HG02571 (cell line): Measurements from ENCODE around the gene AMTN.
"Not testable (repeated sequence)": the region's sequence is repeated elsewhere in the genome, so short reads cannot be mapped to it uniquely, and the experiment has no call there.

Source experiments
- ATAC-seq: cut with Tn5 transposase; IDR thresholded peaks from one replicate; pipeline ENCODE4 v1.9.1; 2021; ENCODE audit warnings: mild to moderate bottlenecking, moderate library complexity; ENCODE audit not compliant: unreplicated experiment

The AMTN gene

GRCh38 chr4:70518269-70518668 is at the start of gene AMTN:
AMTN (plus strand) TSS chr4:70518569; CDS start chr4:70518778, 209 bp downstream.
- no peak for ATAC-seq

DNA sequence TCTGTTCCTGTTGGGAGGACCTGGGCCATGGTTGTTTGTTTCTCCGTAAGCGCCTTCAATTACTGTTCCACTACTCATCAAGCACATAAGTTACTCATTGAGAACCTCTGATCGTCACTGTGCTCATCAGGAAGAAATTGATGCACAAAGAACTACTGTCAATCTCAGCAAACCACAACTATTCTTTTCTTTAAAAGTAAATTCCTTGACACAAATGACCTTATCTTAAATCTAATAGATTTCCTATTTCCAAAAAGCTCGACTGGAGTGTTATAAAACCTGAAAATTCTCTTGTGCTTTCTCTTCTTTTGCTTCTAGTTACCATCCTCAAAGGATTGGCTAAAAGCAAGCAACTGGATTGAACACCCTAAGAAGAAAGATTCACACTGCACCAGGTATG is 46.5 kb upstream of the AMTN start, which contains the start of gene MUC7:
TSS of gene MUC7 (plus strand) at position 301 of the 400 bp plus-strand sequence. CDS start 1,825 bp downstream, outside the sequence.
- no peak for ATAC-seq

DNA sequence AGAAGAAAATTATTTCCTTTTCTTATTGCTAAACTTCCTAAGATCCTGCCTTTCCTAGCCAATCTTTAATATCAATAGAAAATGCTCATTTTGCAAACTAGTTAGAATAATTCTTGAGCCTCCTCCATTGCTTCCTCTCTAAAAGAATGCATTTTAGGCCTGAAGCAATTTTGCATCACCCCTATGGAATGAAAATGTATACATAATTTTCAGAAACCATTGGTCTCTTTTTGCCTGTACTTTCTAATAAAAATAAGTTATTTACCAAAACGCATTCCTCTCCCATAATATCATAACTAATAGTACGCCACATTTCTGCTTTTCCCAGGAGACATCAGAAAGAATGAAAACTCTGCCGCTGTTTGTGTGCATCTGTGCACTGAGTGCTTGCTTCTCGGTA is 44.7 kb upstream of the AMTN start:
- no peak for ATAC-seq

DNA sequence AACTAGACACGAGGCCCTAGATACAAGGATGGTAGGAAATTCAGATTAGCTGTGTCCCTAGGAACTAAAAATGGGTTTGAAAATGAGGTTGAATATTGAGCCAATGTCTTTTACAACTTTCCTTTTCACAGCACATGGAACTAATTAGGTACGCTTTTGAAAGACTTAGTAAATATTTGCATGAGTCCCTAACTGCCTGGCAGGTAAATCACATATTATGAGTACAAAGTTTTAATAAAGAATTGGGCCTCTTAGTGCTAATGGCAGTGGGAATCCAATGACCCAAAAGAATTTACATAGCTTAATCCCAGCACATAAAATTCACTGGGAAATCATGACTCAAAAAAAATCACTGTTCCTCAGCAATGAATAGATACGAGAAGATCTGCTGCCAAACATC is 29.6 kb upstream of the AMTN start:
- ATAC-seq, result no peak

DNA sequence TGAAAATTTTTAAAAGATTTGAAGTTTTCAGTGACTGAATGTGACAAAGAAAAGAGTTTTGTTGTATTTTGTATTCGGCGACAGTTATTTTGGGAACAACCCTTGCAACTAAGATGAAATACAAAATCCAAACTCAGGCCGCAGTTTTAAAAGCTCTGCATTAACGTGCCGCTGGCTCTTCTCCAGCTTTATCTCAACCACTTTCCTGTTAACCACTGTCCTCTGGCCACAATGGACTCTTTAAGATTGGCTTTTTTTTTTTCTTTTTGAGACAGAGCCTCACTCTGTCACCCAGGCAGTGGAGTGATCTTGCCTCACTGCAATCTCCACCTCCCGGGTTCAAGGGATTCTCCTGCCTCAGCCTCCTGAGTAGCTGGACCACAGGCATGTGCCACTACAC is 22.1 kb upstream of the AMTN start:
- ATAC-seq, result no peak

GRCh38 chr4:70501838-70502237 is 16.5 kb upstream of the AMTN start:
- not testable (repeated sequence) for ATAC-seq

- no peak for ATAC-seq
Measured at GRCh38 chr4:70504733-70505132, 13.6 kb upstream of the AMTN start.

GRCh38 chr4:70505151-70505748 is 13.1 kb upstream of the AMTN start:
- peak; percentile 95 for ATAC-seq

DNA sequence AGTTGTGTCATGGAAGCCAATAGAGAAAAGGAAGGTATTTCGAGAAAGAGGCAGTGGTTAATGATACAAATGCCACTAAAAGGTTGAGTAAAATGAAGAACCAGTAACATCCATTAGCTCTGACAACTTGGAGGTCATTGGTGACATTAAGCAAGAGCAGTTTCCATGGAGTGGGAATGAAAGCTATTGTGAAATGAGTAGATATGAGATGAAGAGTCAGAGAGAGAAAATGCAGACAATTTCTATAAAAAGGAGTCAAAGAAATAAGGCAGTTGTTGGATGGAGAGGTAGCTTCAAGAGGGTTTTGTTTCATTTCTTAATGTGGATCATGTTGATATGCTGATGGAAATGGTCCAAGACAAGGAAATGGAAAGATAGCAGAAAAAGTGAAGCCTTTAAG is 9.6 kb upstream of the AMTN start:
- ATAC-seq, result no peak

- no peak for ATAC-seq
Measured at GRCh38 chr4:70511365-70511764, 7.0 kb upstream of the AMTN start.

DNA sequence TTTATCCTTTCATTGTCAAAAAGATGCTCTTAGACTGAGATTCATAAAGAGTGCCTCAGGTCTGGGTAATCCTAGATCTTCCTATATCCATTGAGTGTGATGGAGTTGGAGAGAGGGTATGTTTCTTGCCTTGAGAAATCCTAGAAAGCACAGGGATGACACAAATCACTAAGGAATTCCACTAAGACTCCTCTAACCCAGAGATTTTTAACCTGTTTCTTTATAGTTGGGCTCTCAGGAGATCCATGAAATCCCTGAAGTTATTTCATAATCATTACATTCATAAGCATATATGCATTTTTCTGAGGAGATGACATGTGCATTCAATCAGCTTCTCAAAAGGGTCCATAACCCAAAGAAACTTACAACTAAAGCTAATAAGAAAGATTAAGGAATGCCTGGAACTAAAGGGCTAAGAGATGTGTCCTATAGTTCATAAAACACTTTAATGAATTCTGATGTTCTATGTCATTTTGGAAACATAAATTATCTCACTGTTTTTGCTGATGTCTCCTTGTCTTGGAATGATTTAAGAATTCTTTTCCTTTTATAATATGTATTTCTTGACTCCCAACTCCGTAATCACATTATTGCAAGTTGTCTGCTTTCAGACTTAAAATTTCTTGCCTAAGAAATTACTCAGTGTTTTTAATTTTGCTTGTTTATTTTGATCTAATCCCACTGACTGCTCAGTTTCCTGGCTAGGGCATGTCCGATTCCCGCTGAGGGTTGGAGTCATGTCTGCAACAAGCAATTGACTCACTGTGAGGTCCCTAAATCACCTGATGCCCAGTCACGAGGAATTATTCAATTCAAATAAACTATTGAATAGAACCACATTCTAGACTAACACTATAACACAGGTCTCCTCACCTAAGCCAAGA is 2.8 kb upstream of the AMTN start:
- ATAC-seq, result no peak

DNA sequence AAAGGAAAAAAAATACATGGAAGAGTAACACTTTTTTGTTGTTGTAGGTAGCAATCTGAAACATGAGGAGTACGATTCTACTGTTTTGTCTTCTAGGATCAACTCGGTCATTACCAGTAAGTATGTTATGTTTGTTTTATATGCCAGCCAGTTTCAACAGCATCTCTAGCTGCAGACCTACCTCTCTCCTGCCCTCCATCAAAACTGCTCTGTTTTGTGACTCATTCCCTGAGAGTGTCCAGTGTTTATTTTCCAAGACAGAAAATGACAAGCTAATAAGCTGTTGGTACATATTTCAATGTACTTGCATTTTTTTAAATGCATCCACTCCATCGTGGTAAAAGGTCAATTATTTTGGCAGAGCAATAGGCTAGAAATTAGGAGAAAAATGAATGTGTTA is 347 bp downstream of the AMTN start:
- ATAC-seq, result no peak

DNA sequence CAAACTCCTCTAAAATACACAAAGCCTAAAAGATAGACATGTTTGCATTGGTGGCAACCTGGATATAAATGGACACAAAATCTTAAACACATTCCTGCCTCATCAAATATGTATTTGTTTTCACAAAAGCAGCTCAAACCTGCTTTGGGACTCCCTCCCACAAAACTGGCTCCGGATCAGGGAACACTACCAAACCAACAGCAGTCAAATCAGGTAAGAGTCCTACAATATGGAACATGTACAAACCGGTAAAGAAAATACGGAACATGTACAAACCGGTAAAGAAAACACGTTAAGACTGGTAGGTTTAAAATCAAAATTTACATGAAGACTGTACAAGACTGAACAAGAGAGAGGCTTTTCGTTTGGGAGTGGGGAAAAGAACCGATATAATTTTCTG is 4.3 kb downstream of the AMTN start:
- no peak for ATAC-seq

DNA sequence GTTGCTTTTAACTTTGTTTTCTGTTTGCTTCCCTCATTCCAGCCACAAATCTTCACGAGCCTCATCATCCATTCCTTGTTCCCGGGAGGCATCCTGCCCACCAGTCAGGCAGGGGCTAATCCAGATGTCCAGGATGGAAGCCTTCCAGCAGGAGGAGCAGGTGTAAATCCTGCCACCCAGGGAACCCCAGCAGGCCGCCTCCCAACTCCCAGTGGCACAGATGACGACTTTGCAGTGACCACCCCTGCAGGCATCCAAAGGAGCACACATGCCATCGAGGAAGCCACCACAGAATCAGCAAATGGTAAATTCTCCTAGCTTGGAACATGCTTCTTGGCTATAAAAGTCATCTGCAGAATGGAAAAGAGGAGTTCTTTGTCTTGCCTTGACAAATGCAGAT is 12.6 kb downstream of the AMTN start:
- ATAC-seq, result no peak

- ATAC-seq, result no peak
Measured at GRCh38 chr4:70531981-70532380, 13.6 kb downstream of the AMTN start.

- ATAC-seq, result no peak
Measured at GRCh38 chr4:70533211-70533610, 14.8 kb downstream of the AMTN start.

- no peak for ATAC-seq
Measured at GRCh38 chr4:70533791-70534190, 15.4 kb downstream of the AMTN start.

- ATAC-seq, result not testable (repeated sequence)
Measured at GRCh38 chr4:70534886-70535285, 16.5 kb downstream of the AMTN start.

- no peak for ATAC-seq
Measured at GRCh38 chr4:70538869-70539268, 20.5 kb downstream of the AMTN start.

- ATAC-seq, result no peak
Measured at GRCh38 chr4:70544279-70544868, 26.0 kb downstream of the AMTN start.

- no peak for ATAC-seq
Measured at GRCh38 chr4:70556856-70557255, 38.5 kb downstream of the AMTN start.
